Thyroid gland (tissue), 4 donors: ENCODE measurements around the gene CAPN3. TPM values are rescaled to one million over a fixed set of nuclear protein-coding genes. Genes with fewer than 3 reads are reported as not detected.

Experiments
- DNase-seq, 2 donors: peaks; one replicate each; pipeline ENCODE4 v3.0.0-alpha.2; 2019
- H3K27ac ChIP-seq, 3 donors: fragments of 200-600 bp; sonication (generic); 1 replicate in 2 of 3; 2 replicates in 1 of 3; pipeline ENCODE4 v1.5.1; 2016 to 2019; ENCODE audit warnings: mild to moderate bottlenecking in 1 of 3, moderate library complexity in 1 of 3
- H3K27me3 ChIP-seq: fragments of 200-600 bp; sonication (generic); one replicate; pipeline ENCODE4 v1.5.1; 2019
- H3K36me3 ChIP-seq, 2 donors: fragments of 200-600 bp; sonication (generic); one replicate each; pipeline ENCODE4 v1.5.1; 2016 to 2019
- H3K4me1 ChIP-seq, 2 donors: fragments of 200-600 bp; sonication (generic); one replicate each; pipeline ENCODE4 v1.5.1; 2017 to 2019
- H3K4me3 ChIP-seq, 3 donors: fragments of 200-600 bp; sonication (generic); replicated peaks in 1 of 3; 1 replicate in 2 of 3; 2 replicates in 1 of 3; pipeline ENCODE4 v1.5.1; 2016; ENCODE audit warnings: mild to moderate bottlenecking in 1 of 3
- H3K9me3 ChIP-seq: fragments of 200-600 bp; sonication (generic); one replicate; pipeline ENCODE4 v1.5.1; 2017
- CTCF ChIP-seq, 6 experiments: fragments of 200-600 bp in 3 of 6; fragments of 450-650 bp in 3 of 6; sonication (generic) in 3 of 6; IDR thresholded peaks; one replicate each; pipeline ENCODE4 v1.5.1; 2016 to 2019; ENCODE audit warnings: antibody characterized with exemption in 6 of 6, mild to moderate bottlenecking in 2 of 6, inconsistent platforms in 1 of 6, moderate library complexity in 1 of 6
- POLR2A ChIP-seq, 2 donors: fragments of 450-650 bp; IDR thresholded peaks; one replicate each; pipeline ENCODE4 v1.6.1; 2017; ENCODE audit warnings: antibody characterized with exemption in 2 of 2, mild to moderate bottlenecking in 2 of 2, moderate library complexity in 1 of 2
- WGBS, 2 donors: methylation state at CpG; one replicate each; pipeline ENCODE4 v1.1.5; 2017; 5-methylcytosine and 5-hydroxymethylcytosine counted together
- intact Hi-C: fragments of 100-400 bp; cut with DNase I; formaldehyde crosslinking; loops from one replicate; pipeline ENCODE4 v1.15.1; 2023
- total RNA-seq, 4 donors: library from RNA; depleted of rRNA; stranded (reverse); fragments of >200 nt; gene quantifications; one replicate each; pipeline ENCODE4 v1.2.3, GENCODE V29; 2016

Gene CAPN3
- total RNA-seq, 4 donors from 2014 or later, result 3.0 to 6.8 (median 4.0) TPM

DNA sequence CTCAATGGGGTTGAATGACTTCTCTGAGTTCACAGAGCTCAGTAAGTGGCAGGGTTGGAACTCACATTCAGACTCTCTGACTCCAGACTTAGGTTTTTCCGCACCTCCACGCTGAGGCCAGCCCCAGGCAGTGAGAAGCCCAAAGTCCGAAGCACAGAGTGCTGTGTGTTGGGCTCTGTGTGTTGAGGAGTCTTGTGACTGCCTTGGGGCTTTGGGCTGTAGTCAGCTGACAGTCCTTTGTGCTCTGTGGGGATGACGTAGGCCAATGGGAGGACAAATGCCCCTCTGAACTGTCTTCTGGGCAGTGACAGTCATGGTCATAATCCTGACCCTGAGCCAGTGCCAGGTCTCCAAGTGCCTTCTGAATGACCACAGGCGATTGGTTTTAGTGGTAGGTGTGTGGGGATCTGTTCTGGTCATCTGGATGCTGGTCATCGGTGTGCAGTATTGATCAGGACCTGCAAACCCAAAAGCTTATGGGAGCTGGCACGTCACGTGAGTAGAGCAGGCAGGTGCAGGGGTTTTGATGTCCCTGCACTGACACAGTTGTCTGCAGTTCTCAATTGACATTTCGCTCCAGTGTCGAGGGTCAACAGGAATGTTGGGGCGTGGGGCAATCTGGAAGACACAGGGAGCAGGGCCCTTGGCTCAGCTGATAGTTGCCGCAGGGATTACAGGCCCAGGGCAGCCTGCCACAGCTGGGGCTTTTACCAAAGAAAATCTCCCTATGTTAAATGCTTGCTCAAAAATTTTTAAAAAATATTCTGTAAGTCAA lies 45.3 kb downstream of the CAPN3 start:
- no peaks in the 10 kb centered on the region for H3K9me3 ChIP-seq
- H3K4me1 ChIP-seq, result no peaks in the 10 kb centered on the region
- no peak overlapping the region for H3K4me3 ChIP-seq
- TF ChIP-seq POLR2A (IDR thresholded peaks at IDR 0.05) (no peak), CTCF (IDR thresholded peaks at IDR 0.05) (no peak)
- DNase-seq, result no peak
- H3K27ac ChIP-seq, result no peak overlapping the region
- H3K27me3 ChIP-seq, result no peaks in the 10 kb centered on the region
- intact Hi-C loops, result no loop called here
- H3K36me3 ChIP-seq, result no peaks in the 10 kb centered on the region
- 83 to 93% methylated on average over 12 of the region's 12 CpGs for WGBS, 2 donors

DNA sequence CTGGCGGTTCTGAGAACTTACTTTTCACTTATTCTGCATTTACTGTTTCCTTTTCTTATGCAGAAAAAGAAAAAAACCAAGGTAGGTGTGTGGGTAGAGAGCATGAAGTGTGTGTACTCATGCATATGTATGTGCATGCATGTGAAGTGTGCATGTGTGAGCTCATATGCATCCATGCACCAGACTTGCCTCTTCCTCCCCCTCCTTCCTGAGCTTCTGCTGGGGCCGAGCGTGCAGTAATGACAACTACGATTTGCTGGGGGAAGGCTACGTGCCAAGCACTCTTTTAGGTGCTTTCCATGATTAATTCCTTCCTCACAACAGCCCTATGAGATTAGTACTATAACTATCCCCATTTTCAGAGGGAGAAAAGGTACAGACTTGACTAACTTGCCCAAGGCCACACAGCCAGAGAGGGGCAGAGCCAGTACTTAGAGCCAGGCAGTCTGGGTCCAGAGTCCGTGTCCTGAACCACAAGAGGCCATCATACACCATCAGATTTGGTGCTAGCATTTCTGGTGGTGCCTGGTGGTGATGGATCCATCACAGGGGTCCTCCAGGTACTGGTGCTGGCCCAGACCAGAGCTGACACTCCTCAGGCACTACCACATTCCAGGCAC lies 46.7 kb downstream of the CAPN3 start:
- H3K36me3 ChIP-seq, result no peaks in the 10 kb centered on the region
- no peak overlapping the region for H3K4me3 ChIP-seq
- H3K27ac ChIP-seq, result no peak overlapping the region
- 57 to 69% methylated on average over 6 of the region's 6 CpGs for WGBS, 2 donors
- H3K9me3 ChIP-seq, result no peaks in the 10 kb centered on the region
- no peaks in the 10 kb centered on the region for H3K4me1 ChIP-seq
- DNase-seq, result no peak
- no peak for TF ChIP-seq CTCF (IDR thresholded peaks at IDR 0.05)
- TF ChIP-seq POLR2A (IDR thresholded peaks at IDR 0.05), result no peak
- H3K27me3 ChIP-seq, result no peaks in the 10 kb centered on the region
- intact Hi-C loops, result no loop called here

DNA sequence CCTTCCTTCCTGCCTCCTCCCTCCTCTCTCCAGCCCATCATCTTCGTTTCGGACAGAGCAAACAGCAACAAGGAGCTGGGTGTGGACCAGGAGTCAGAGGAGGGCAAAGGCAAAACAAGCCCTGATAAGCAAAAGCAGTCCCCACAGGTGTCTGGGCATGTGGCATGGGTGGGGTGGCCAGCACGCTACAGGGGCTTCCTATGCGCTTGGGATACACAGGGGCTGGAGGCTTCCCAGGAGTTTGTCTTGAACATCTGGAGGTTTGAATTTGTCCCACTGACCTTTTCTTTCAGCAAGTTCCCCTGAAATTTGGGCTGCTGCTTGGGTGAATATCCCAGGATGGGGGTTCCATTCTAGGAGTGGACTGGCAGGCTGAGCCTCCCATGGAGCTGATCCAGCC lies 48.9 kb downstream of the CAPN3 start:
- no peaks in the 10 kb centered on the region for H3K27me3 ChIP-seq
- no peak for TF ChIP-seq POLR2A (IDR thresholded peaks at IDR 0.05)
- no peak for TF ChIP-seq CTCF (IDR thresholded peaks at IDR 0.05)
- no peak overlapping the region for H3K27ac ChIP-seq
- intact Hi-C loops, result no loop called here
- no peak overlapping the region for H3K4me3 ChIP-seq
- DNase-seq, result no peak
- WGBS, 2 donors, result 79 to 91% methylated on average over 4 of the region's 4 CpGs
- no peaks in the 10 kb centered on the region for H3K36me3 ChIP-seq
- no peaks in the 10 kb centered on the region for H3K9me3 ChIP-seq
- no peaks in the 10 kb centered on the region for H3K4me1 ChIP-seq

DNA sequence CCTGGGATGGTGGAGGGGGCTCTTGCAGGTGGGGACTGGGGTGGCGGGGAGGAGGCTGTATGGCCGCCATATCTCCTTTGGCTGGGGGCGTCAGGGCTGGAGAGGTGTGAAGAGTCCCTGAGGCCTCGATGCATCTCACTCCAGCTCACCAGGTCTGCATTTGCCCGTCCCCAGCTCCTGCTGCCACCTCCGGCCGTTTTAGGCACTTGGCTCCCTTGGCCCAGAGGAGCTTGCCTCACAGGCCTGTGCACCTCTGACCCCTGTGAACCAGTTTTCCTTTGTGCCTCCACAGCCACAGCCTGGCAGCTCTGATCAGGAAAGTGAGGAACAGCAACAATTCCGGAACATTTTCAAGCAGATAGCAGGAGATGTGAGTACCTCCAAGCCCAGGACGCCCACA lies 49.7 kb downstream of the CAPN3 start:
- no peak overlapping the region for H3K4me3 ChIP-seq
- H3K36me3 ChIP-seq, result no peaks in the 10 kb centered on the region
- peaks cover under 1 to 7% of the 10 kb centered on the region in 2 donors for H3K4me1 ChIP-seq
- TF ChIP-seq CTCF (IDR thresholded peaks at IDR 0.05), result no peak
- TF ChIP-seq POLR2A (IDR thresholded peaks at IDR 0.05), result no peak
- 81 to 92% methylated on average over 8 to 9 of the region's 9 CpGs for whole genome bisulfite sequencing, 2 donors
- H3K9me3 ChIP-seq, result no peaks in the 10 kb centered on the region
- H3K27me3 ChIP-seq, result no peaks in the 10 kb centered on the region
- no peak for DNase-seq
- H3K27ac ChIP-seq, result no peak overlapping the region
- intact Hi-C loops, result no loop called here

DNA sequence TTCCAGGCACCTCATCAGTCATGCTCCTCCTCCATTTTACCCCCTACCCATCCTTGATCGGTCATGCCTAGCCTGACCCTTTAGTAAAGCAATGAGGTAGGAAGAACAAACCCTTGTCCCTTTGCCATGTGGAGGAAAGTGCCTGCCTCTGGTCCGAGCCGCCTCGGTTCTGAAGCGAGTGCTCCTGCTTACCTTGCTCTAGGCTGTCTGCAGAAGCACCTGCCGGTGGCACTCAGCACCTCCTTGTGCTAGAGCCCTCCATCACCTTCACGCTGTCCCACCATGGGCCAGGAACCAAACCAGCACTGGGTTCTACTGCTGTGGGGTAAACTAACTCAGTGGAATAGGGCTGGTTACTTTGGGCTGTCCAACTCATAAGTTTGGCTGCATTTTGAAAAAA lies 52.6 kb downstream of the CAPN3 start:
- no peak for DNase-seq
- no peak overlapping the region for H3K27ac ChIP-seq
- H3K4me1 ChIP-seq, result peaks cover 6 to 14% of the 10 kb centered on the region in 2 donors
- WGBS, 2 donors, result 93 to 98% methylated on average over 6 to 7 of the region's 7 CpGs
- no peak overlapping the region for H3K4me3 ChIP-seq
- no peaks in the 10 kb centered on the region for H3K9me3 ChIP-seq
- intact Hi-C loops, result no loop called here
- H3K36me3 ChIP-seq, result peaks cover 0 to 11% of the 10 kb centered on the region in 2 donors
- no peaks in the 10 kb centered on the region for H3K27me3 ChIP-seq
- TF ChIP-seq POLR2A (IDR thresholded peaks at IDR 0.05) (no peak), CTCF (IDR thresholded peaks at IDR 0.05) (no peak)
